HG03066 (cell line): ENCODE measurements around the gene SLAMF8.

Source experiments
- ATAC-seq: cut with Tn5 transposase; IDR thresholded peaks from one replicate; pipeline ENCODE4 v1.9.1; 2021; ENCODE audit warnings: low read depth; ENCODE audit not compliant: unreplicated experiment

Gene SLAMF8

GRCh38 chr1:159817276-159818041 lies 9.2 kb upstream of the SLAMF8 start:
- no peak for ATAC-seq

GRCh38 chr1:159821171-159821867 lies 5.4 kb upstream of the SLAMF8 start:
- no peak for ATAC-seq

- no peak for ATAC-seq
Measured at GRCh38 chr1:159823406-159823805, 3.3 kb upstream of the SLAMF8 start.

GRCh38 chr1:159825564-159825963 lies 1.1 kb upstream of the SLAMF8 start:
- no peak for ATAC-seq

GRCh38 chr1:159827102-159827490 lies 423 bp downstream of the SLAMF8 start:
- no peak for ATAC-seq

GRCh38 chr1:159827549-159827948 lies 876 bp downstream of the SLAMF8 start:
- no peak for ATAC-seq

- no peak for ATAC-seq
Measured at GRCh38 chr1:159828176-159828575, 1.5 kb downstream of the SLAMF8 start.

- no peak for ATAC-seq
Measured at GRCh38 chr1:159828581-159829272, 2.1 kb downstream of the SLAMF8 start.

- ATAC-seq, result peak; percentile 76
Measured at GRCh38 chr1:159829273-159829634, 2.6 kb downstream of the SLAMF8 start.

- ATAC-seq, result no peak
Measured at GRCh38 chr1:159829822-159830465, 3.3 kb downstream of the SLAMF8 start.

- no peak for ATAC-seq
Measured at GRCh38 chr1:159830722-159831121, 4.0 kb downstream of the SLAMF8 start.

- ATAC-seq, result no peak
Measured at GRCh38 chr1:159831412-159832141, 4.9 kb downstream of the SLAMF8 start.

- no peak for ATAC-seq
Measured at GRCh38 chr1:159832309-159832708, 5.6 kb downstream of the SLAMF8 start.

GRCh38 chr1:159835356-159835755 lies 8.7 kb downstream of the SLAMF8 start:
- ATAC-seq, result no peak

- ATAC-seq, result no peak
Measured at GRCh38 chr1:159835862-159836525, 9.3 kb downstream of the SLAMF8 start.

- peak; percentile 47 for ATAC-seq
Measured at GRCh38 chr1:159838715-159839114, 12.0 kb downstream of the SLAMF8 start.

- ATAC-seq, result peak; percentile 60
Measured at GRCh38 chr1:159839116-159839849, 12.6 kb downstream of the SLAMF8 start.

GRCh38 chr1:159841749-159842148 lies 15.1 kb downstream of the SLAMF8 start:
- no peak for ATAC-seq

- ATAC-seq, result no peak
Measured at GRCh38 chr1:159843459-159843858, 16.8 kb downstream of the SLAMF8 start.
